Sigmoid colon (tissue), 4 donors: ENCODE data around the gene HBA1.

Experiments
- CTCF ChIP-seq, 4 experiments: fragments of 450-650 bp in 3 of 4; fragments of 200-600 bp in 1 of 4; IDR thresholded peaks; one replicate each; pipeline ENCODE4 v1.5.1; 2016 to 2019; ENCODE audit warnings: antibody characterized with exemption in 4 of 4, mild to moderate bottlenecking in 3 of 4, moderate library complexity in 2 of 4
- EP300 ChIP-seq, 4 donors: sonication (generic); formaldehyde crosslinking; IDR thresholded peaks; one replicate each; pipeline ENCODE4 v1.6.1; 2017; ENCODE audit warnings: antibody characterized with exemption in 4 of 4
- POLR2A ChIP-seq, 2 donors: fragments of 450-650 bp; IDR thresholded peaks; one replicate each; pipeline ENCODE4 v1.6.1; 2016; ENCODE audit warnings: antibody characterized with exemption in 2 of 2, mild to moderate bottlenecking in 2 of 2, moderate library complexity in 2 of 2
- POLR2AphosphoS5 ChIP-seq, 4 donors: sonication (generic); formaldehyde crosslinking; IDR thresholded peaks; one replicate each; pipeline ENCODE4 v1.6.1; 2017; ENCODE audit warnings: antibody characterized with exemption in 4 of 4

DNA sequence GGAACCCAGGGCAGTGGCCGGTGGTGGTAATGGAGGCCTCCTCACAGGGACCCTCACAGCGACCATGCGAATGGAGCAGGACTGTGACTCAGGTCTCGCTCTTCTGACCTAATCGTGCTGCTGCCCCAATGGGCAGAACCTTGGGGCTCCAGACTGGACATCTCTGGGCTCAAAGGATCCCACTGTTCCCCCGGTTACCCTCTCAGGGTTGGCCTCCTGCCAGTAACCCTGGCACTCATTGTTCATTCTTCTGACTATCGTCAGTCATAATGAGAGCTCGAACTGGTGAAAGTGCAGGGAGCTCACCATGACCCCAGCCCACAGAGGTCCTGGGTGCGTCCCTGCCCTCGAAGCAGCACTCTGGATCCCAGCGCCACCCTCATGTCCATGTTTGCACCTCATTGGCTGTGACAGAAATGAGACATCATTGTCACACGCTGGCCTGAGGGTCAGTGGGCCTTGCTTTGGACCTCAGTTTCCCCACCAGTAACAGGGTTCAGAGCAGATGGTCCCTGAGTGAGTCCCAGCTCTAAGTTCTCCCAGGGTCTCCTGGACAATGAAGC is 34.0 kb upstream of the HBA1 start:
- TF ChIP-seq POLR2AphosphoS5 (IDR thresholded peaks at IDR 0.05), result no peak
- no peak for TF ChIP-seq CTCF (IDR thresholded peaks at IDR 0.05)
- no peak for TF ChIP-seq EP300 (IDR thresholded peaks at IDR 0.05)
- TF ChIP-seq POLR2A (IDR thresholded peaks at IDR 0.05), result no peak
